Prostate gland (tissue), 2 donors: ENCODE data around the gene MTURN.

Experiments
- CTCF ChIP-seq, 4 experiments: fragments of 200-600 bp in 2 of 4; fragments of 450-650 bp in 2 of 4; sonication (generic) in 2 of 4; IDR thresholded peaks; 1 replicate in 3 of 4; 2 replicates in 1 of 4; pipeline ENCODE4 v1.5.1; 2016 to 2019; ENCODE audit warnings: antibody characterized with exemption in 4 of 4, mild to moderate bottlenecking in 2 of 4, moderate library complexity in 2 of 4
- POLR2A ChIP-seq: fragments of 450-650 bp; IDR thresholded peaks from one replicate; pipeline ENCODE4 v1.6.1; 2016; ENCODE audit warnings: antibody characterized with exemption, mild to moderate bottlenecking
- POLR2AphosphoS5 ChIP-seq: sonication (generic); formaldehyde crosslinking; IDR thresholded peaks from one replicate; pipeline ENCODE4 v1.6.1; 2017; ENCODE audit warnings: antibody characterized with exemption

DNA sequence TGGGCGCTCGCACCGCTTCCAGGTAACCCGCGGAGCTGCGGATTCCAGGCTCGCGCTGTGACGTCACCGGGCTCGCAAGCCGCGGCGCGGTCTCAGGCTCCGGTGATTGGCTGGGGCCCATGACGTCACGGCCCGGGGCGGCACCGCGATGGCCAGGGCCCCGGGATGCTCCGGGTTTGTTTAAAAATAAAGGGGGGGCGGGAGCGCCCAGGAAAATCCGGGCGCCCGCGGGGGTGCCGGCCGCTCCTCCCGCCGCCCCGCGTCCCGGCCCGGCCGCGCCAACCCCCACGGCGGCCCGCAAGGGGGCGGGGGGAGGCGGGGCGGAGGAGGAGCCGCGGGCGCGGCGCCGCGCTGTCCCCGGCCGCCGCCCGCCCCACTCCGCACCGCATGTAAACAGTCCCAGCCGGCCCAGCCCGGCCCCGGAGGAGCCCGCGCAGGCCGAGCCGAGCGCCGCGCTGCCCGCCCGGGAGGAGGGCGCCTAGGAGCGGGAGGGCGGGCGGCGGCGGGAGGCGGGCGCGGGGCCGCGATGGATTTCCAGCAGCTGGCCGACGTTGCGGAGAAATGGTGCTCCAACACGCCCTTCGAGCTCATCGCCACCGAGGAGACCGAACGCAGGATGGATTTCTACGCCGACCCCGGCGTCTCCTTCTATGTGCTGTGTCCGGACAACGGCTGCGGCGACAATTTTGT lies at the start of gene MTURN:
- TF ChIP-seq CTCF (IDR thresholded peaks at IDR 0.05), result peak in 2 of 4 experiments; percentile 15 to 32
- peak; percentile 24 for TF ChIP-seq POLR2AphosphoS5
- peak; percentile 39 for TF ChIP-seq POLR2A
